Measurements from ENCODE around the gene PTPRCAP. TPM values are rescaled to one million over a fixed set of nuclear protein-coding genes. Genes with fewer than 3 reads are reported as not detected.

PTPRCAP gene
- total RNA-seq, 1 donor from 2014 or later = 109 TPM

Other genes starting within 250 kb of the PTPRCAP start
- gene GRK2, start 171.2 kb downstream of the PTPRCAP start, total RNA-seq = 249 and 250 TPM in 2 replicates
- gene ANKRD13D, start 148.4 kb downstream of the PTPRCAP start, total RNA-seq = 124 and 129 TPM in 2 replicates
- gene SSH3, start 134.2 kb downstream of the PTPRCAP start, total RNA-seq = 9.2 and 9.4 TPM in 2 replicates
- 36.7 and 39.8 TPM in 2 replicates for gene POLD4, start 84.1 kb downstream of the PTPRCAP start, total RNA-seq
- gene CLCF1, start 64.1 kb downstream of the PTPRCAP start, total RNA-seq = 0.64 and 0.73 TPM in 2 replicates
- gene RAD9A, start 45.7 kb downstream of the PTPRCAP start, total RNA-seq = 30.7 and 31.6 TPM in 2 replicates
- gene PPP1CA, start 35.8 kb downstream of the PTPRCAP start, total RNA-seq = 260 and 263 TPM in 2 replicates
- gene TBC1D10C, start 33.6 kb downstream of the PTPRCAP start, total RNA-seq = 131 and 135 TPM in 2 replicates
- gene CARNS1, start 22.0 kb downstream of the PTPRCAP start, total RNA-seq = 0.62 and 0.81 TPM in 2 replicates
- gene RPS6KB2, start 9.2 kb downstream of the PTPRCAP start, total RNA-seq = 84.1 and 86.2 TPM in 2 replicates
- gene CORO1B, start 5.8 kb upstream of the PTPRCAP start, total RNA-seq = 222 and 225 TPM in 2 replicates
- not detected in 2 replicates for gene GPR152, start 15.0 kb upstream of the PTPRCAP start, total RNA-seq
- 0.86 and 0.96 TPM in 2 replicates for gene CABP4, start 17.7 kb upstream of the PTPRCAP start, total RNA-seq
- gene TMEM134, start 31.6 kb upstream of the PTPRCAP start, total RNA-seq = 55.1 and 61.4 TPM in 2 replicates
- 200 and 203 TPM in 2 replicates for gene AIP, start 45.3 kb upstream of the PTPRCAP start, total RNA-seq
- 138 and 140 TPM in 2 replicates for gene PITPNM1, start 67.7 kb upstream of the PTPRCAP start, total RNA-seq
- gene CDK2AP2, start 70.5 kb upstream of the PTPRCAP start, total RNA-seq = 107 and 115 TPM in 2 replicates
- not detected in 2 replicates for gene CABP2, start 85.8 kb upstream of the PTPRCAP start, total RNA-seq
- gene GSTP1, start 146.1 kb upstream of the PTPRCAP start, total RNA-seq = 278 and 289 TPM in 2 replicates
- 289 and 303 TPM in 2 replicates for gene NDUFV1, start 169.3 kb upstream of the PTPRCAP start, total RNA-seq
- gene NUDT8, start 192.3 kb upstream of the PTPRCAP start, total RNA-seq = 18.5 and 19.9 TPM in 2 replicates
- not detected in 2 replicates for gene TBX10, start 202.1 kb upstream of the PTPRCAP start, total RNA-seq
- 0.32 TPM in 1 of 2 replicates, not detected in the other for gene ACY3, start 213.0 kb upstream of the PTPRCAP start, total RNA-seq
- gene ALDH3B2, start 236.9 kb upstream of the PTPRCAP start, total RNA-seq = not detected in 2 replicates